Tibial artery (tissue), 4 donors: Measurements from ENCODE around the gene PXDN.

Experiments
- DNase-seq, 2 donors: peaks; one replicate each; pipeline ENCODE4 v3.0.0-alpha.2; 2019
- H3K27ac ChIP-seq, 2 donors: fragments of 200-600 bp; sonication (generic) in 1 of 2; 1 replicate in 1 of 2; 2 replicates in 1 of 2; pipeline ENCODE4 v1.5.1; 2018 to 2019; ENCODE audit warnings: mild to moderate bottlenecking in 1 of 2
- H3K27me3 ChIP-seq, 2 donors: fragments of 200-600 bp; sonication (generic) in 1 of 2; one replicate each; pipeline versions ENCODE4 v1.5.1 to v1.6.0; 2016 to 2019
- H3K36me3 ChIP-seq, 3 donors: fragments of 200-600 bp; sonication (generic) in 2 of 3; one replicate each; pipeline ENCODE4 v1.5.1; 2016 to 2019; ENCODE audit warnings: mild to moderate bottlenecking in 2 of 3
- H3K4me1 ChIP-seq, 4 donors: fragments of 200-600 bp; sonication (generic) in 2 of 4; 1 replicate in 3 of 4; 2 replicates in 1 of 4; pipeline ENCODE4 v1.5.1; 2016 to 2019
- H3K4me3 ChIP-seq, 2 donors: fragments of 200-600 bp; sonication (generic) in 1 of 2; 1 replicate in 1 of 2; 2 replicates in 1 of 2; pipeline ENCODE4 v1.5.1; 2018 to 2019; ENCODE audit warnings: mild to moderate bottlenecking in 2 of 2
- H3K9me3 ChIP-seq, 3 donors: fragments of 200-600 bp; sonication (generic) in 1 of 3; one replicate each; pipeline ENCODE4 v1.5.1; 2016 to 2019
- CTCF ChIP-seq, 2 experiments: fragments of 200-600 bp in 1 of 2; fragments of 450-650 bp in 1 of 2; IDR thresholded peaks; one replicate each; pipeline ENCODE4 v1.5.1; 2017 to 2019; ENCODE audit warnings: antibody characterized with exemption in 2 of 2, mild to moderate bottlenecking in 1 of 2, moderate library complexity in 1 of 2
- intact Hi-C: fragments of 100-400 bp; cut with DNase I; formaldehyde crosslinking; loops from one replicate; pipeline ENCODE4 v1.15.0; 2023; ENCODE audit warnings: low total_unique reads

Gene PXDN

GRCh38 chr2:1662606-1663180 lies 81.6 kb downstream of the PXDN start:
- Histone ChIP-seq H3K27ac (no peak overlapping the region), H3K4me1 (no peaks in the 10 kb centered on the region), H3K9me3 (no peaks in the 10 kb centered on the region), H3K27me3 (no peaks in the 10 kb centered on the region), H3K36me3 (peaks cover 66 to 84% (median 79%) of the 10 kb centered on the region in 3 donors), H3K4me3 (no peak overlapping the region)
- DNase-seq: peak in 1 of 2 donors; percentile 14
- TF ChIP-seq CTCF (IDR thresholded peaks at IDR 0.05): no peak
- intact Hi-C loops: no loop called here

DNA sequence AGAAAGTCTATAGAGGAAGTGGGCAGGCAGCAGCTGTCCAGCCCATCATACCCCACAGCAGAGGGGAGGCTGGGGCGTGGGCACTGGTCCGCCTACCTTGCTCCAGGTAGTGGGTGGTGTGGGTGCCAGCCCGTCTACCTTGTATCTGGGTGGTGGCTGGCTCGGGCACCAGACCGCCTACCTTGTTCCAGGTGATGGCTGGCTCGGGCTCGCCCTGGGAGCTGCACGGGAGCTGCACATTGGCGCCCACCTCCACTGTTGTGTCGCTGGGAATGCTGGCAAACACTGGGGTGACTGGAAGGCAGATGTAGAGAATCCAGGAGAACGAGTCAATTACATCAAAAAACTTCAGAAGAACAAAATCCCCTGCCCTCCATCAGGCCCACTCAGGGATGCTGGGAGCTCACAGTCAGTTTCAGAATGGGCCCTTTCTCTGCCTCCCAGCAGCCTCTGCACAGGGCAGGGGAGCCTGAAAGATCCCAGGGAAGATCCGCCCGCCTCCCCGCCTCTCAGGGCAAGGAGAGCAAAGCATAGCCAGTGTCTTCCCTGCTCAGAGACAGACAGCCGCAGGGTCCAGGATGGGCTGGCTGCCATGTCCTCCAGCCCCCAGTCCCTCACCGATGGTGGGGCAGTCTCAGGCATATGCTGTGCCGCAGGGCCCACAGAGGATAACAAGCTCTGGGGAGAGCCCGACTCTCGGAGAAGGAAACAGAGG lies 82.3 kb downstream of the PXDN start:
- H3K27me3 ChIP-seq: no peaks in the 10 kb centered on the region
- H3K27ac ChIP-seq: no peak overlapping the region
- TF ChIP-seq CTCF (IDR thresholded peaks at IDR 0.05): no peak
- no peaks in the 10 kb centered on the region for H3K9me3 ChIP-seq
- DNase-seq: peak in 1 of 2 donors; percentile 12
- H3K4me1 ChIP-seq: peaks cover 0 to 4% (median under 1%) of the 10 kb centered on the region in 4 donors
- intact Hi-C loops: no loop called here
- H3K4me3 ChIP-seq: no peak overlapping the region
- H3K36me3 ChIP-seq: peaks cover 66 to 84% (median 79%) of the 10 kb centered on the region in 3 donors

- Histone ChIP-seq H3K27me3 (no peaks in the 10 kb centered on the region), H3K36me3 (peaks cover 60 to 79% (median 73%) of the 10 kb centered on the region in 3 donors), H3K9me3 (no peaks in the 10 kb centered on the region), H3K4me1 (peaks cover 0 to 15% (median 8%) of the 10 kb centered on the region in 4 donors), H3K4me3 (no peak overlapping the region), H3K27ac (no peak overlapping the region)
- intact Hi-C loops: loop anchor here (1.0 kb wide), 1 partner anchor 28 kb away; no protein-coding TSS in a partner anchor
- no peak for TF ChIP-seq CTCF (IDR thresholded peaks at IDR 0.05)
- peak in 1 of 2 donors; percentile 12 for DNase-seq
Measured at GRCh38 chr2:1660656-1661640, 83.4 kb downstream of the PXDN start.

DNA sequence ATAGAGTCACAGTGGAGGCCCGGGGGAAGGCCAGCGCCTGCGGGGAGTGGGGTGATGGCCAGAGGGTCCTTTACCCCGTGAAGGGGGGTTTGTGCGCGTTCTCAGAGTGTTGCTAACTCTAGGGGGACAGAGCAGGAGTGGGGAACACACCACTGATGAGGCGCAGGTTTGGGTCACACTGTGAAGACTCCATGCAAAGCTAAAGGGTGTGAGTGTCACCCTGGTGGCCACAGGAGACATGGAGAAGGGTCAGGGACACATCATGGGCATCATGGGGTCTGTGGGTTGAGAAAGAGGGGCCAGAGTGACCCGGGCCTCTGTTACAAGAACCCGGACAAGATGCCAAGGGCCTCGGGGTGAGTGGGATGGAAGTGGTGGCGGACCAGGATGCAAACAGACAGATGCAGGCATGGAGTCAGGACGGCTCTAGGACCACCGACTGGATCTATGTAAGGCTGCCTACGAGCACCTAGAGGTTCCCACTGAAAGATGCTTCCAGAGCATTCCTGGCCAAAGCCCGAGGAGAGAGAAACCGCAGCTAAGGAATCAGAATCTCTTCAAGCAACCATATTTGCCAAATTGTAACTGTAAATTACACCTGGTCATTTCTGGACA lies 84.3 kb downstream of the PXDN start:
- peak in 1 of 2 donors; percentile 18 for DNase-seq
- H3K4me3 ChIP-seq: no peak overlapping the region
- H3K4me1 ChIP-seq: peaks cover 0 to 24% (median 12%) of the 10 kb centered on the region in 4 donors
- intact Hi-C loops: loop anchor here (1.0 kb wide), 1 partner anchor 29 kb away; no protein-coding TSS in a partner anchor
- peaks cover 52 to 70% (median 64%) of the 10 kb centered on the region in 3 donors for H3K36me3 ChIP-seq
- no peak for TF ChIP-seq CTCF (IDR thresholded peaks at IDR 0.05)
- H3K27me3 ChIP-seq: no peaks in the 10 kb centered on the region
- H3K27ac ChIP-seq: no peak overlapping the region
- H3K9me3 ChIP-seq: no peaks in the 10 kb centered on the region
